SKM-1 (cell line): Measurements from ENCODE around the gene TLE6.
"Not testable (repeated sequence)": the region's sequence is repeated elsewhere in the genome, so short reads cannot be mapped to it uniquely, and the experiment has no call there.

Experiments
- DNase-seq: peaks from one replicate; lab custom pipeline; 2025; ENCODE audit not compliant: unreplicated experiment; lab: John Stamatoyannopoulos, UW

TLE6 gene

GRCh38 chr19:2977001-2977745 is at the start of gene TLE6:
TLE6 (plus strand) TSS chr19:2977564; CDS start chr19:2978234, 670 bp downstream.
- DNase-seq: peak; percentile 77

GRCh38 chr19:2933490-2933910 is 43.9 kb upstream of the TLE6 start:
- DNase-seq: no peak

DNA sequence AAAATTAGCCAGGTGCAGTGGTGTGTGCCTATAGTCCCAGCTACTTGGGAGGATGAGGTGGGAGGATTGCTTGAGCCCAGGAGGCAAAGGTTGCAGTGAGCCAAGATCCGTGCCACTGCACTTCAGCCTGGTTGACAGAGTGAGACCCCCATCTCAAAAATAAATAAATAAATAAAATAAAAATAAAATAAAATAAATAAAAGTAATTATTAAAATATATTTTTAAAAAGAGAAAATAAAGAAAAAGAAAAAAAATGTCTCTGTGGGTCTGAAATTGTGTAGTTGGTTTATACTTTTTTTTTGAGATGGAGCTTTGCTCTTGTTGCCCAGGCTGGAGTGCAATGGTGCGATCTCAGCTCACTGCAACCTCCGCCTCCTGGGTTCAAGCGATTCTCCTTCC is 41.5 kb upstream of the TLE6 start:
- not testable (repeated sequence) for DNase-seq

DNA sequence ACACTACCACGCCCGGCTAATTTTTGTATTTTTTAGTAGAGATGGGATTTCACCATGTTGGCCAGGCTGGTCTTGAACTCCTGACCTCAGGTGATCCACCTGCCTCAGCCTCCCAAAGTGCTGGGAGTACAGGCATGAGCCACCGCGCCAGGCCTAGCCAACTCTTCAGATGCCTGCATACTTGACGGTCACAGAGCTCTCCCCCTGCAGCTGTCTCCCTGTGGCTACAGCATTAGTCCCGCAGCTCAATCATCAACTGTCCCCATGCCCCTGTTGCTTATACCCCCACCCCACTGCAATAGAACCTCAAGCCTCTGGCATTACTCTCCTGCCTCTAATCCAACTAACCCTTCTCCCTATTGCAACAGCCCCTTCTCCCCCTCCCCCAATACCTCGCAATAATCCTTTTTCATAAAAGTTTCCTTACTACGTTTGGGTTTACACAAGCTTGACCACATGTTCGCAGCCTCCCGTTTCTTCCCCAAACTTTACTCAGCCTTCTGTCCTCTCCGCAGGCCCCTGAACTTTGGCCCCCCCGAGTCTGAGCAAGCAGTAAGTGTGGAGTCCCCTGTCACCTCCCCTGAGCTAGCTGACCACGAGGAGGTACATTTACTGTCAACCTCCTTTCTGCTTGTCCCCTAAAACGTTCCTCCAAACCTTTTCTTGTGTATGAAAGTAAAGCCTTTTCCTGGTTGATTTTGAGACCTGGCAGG is 34.3 kb upstream of the TLE6 start:
- DNase-seq: no peak

GRCh38 chr19:2944403-2944774 is 33.0 kb upstream of the TLE6 start:
- no peak for DNase-seq

DNA sequence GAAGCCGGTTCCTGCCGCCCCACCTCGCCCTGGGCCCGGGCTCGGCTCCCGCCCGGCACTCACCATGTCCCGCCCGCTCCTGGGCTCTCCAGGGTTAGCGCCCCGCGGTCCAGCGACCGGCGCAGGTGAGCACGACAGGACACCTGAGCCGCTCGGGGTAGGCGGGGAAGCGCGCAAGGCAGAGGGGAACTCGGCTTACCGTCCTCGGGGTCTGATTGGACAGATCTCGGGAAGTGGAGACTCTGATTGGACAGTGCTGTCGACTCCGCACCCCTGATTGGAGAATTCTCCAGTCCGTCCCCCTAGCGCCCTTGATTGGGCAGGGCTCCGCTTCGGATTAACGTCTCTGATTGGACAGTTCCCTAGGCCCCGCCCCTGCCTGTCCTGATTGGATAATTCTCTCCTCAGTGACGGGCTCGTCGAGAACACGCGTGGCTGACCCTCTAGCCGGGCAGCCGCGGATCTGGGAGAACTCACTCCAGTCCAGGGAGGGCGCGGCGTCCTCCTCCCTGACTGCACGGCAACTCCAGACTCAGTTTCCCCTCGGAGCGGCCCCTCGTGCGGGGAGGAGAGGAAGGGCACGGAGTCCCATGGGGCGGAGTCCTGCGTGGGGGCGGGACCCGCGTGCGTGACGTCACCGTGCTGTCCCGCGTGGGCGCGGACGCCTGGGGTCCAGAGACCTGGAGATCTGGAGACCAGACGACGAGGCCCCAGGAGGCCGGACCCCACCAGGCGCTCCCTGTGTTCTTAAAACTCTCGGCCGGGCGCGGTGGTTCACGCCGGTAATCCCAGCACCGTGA is 32.4 kb upstream of the TLE6 start, which contains the start of gene ZNF77:
Gene ZNF77 (minus strand): TSS at position 197 of the 800 bp plus-strand sequence. CDS start 131 bp downstream, at position 66.
- peak; percentile 97 for DNase-seq

GRCh38 chr19:2945575-2946184 is 31.7 kb upstream of the TLE6 start:
- DNase-seq: no peak

DNA sequence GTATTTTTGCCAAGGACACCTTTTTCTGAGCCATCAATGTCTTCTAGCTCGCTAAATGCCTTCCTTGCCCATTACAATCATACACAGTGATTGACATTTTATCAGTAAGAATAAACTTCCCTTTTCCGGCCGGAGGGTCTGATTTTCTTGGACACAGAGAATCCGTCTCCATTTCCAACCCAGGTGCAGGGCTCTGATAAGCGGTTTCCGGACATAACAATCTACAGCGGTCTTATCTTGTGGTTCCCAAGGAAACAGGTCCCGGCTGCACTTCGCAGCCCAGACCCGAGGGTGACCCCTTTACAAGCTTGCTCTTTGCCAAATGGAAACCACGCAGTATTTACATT is 27.5 kb upstream of the TLE6 start:
- no peak for DNase-seq

GRCh38 chr19:2950286-2951124 is 26.9 kb upstream of the TLE6 start:
- peak; percentile 95 for DNase-seq

GRCh38 chr19:2952953-2953481 is 24.3 kb upstream of the TLE6 start:
- no peak for DNase-seq

DNA sequence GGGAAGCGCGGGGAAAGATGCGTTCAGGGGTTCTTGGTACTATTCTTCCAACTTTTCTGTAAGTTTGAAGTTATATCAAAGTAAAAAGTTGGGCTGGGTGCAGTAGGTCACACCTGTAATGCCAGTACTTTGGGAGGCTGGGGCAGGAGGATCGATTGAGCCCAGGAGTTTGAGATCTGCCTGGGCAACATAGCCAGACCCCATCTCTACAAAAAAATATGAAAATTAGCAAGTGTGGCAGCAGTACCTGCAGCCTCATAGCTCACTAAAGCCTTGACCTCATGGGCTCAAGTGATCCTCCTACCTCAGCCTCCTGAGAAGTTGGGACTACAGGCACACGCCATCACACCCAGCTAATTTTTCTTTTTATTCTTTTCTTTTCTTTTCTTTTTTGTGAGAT is 20.2 kb upstream of the TLE6 start:
- DNase-seq: no peak

- no peak for DNase-seq
Measured at GRCh38 chr19:2960120-2960519, 17.2 kb upstream of the TLE6 start.

- peak; percentile 27 for DNase-seq
Measured at GRCh38 chr19:2962018-2962670, 15.2 kb upstream of the TLE6 start.

DNA sequence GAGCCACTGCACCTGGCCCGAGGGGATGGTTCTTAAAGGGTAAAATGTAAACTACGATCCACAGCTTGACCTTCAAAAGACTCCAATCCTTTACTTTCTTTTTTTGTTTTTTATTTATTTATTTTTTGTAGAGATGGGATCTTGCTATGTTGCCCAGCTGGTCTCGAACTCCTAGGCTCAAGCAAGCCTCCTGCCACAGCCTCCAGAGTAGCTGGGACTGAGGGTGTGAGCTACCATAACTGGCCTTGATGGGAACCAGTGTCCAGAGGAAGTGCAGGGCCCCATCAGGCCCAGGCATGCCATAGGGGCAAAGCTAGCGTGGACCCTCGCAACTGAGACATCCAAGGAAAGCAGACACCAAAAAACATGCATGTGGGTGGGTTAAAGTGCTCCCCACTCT is 14.2 kb upstream of the TLE6 start:
- DNase-seq: no peak

GRCh38 chr19:2963631-2964030 is 13.7 kb upstream of the TLE6 start:
- DNase-seq: not testable (repeated sequence)

DNA sequence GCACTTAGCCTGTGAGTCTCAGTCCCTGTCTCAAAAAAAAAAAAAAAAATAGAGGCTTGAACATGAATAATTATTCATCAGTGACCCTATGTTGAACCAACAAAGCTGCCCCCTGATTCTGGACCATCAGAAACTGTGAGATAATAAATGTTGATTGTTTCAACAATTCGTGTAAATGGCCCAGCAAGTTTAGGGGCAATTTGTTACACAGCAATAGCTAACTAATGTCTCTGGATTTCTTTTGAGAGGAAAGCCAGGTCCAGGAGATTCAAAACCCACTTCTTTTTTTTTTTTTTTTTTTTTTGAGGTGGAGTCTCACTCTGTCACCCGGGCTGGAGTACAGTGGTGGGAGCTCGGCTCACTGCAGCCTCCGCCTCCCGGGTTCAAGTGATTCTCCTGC is 12.5 kb upstream of the TLE6 start:
- DNase-seq: no peak

DNA sequence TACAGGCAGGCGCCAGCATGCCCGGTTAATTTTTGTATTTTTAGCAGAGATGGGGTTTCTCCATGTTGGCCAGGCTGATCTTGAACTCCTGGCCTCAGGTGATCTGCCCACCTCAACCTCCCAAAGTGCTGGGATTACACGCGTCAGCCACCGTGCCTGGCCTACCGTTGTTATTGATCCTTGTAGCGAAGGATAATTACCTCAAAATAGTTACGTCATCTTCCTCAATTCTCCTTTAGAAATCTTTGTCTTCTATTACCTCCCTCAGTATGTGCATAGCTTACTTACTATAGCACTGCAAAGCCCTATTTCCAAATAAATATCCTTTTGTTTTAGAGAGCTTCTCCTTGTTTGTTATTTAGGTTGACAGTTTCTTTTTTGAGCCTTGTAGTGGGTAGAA is 9.4 kb upstream of the TLE6 start:
- DNase-seq: no peak

GRCh38 chr19:2969104-2969504 is 8.3 kb upstream of the TLE6 start:
- no peak for DNase-seq

DNA sequence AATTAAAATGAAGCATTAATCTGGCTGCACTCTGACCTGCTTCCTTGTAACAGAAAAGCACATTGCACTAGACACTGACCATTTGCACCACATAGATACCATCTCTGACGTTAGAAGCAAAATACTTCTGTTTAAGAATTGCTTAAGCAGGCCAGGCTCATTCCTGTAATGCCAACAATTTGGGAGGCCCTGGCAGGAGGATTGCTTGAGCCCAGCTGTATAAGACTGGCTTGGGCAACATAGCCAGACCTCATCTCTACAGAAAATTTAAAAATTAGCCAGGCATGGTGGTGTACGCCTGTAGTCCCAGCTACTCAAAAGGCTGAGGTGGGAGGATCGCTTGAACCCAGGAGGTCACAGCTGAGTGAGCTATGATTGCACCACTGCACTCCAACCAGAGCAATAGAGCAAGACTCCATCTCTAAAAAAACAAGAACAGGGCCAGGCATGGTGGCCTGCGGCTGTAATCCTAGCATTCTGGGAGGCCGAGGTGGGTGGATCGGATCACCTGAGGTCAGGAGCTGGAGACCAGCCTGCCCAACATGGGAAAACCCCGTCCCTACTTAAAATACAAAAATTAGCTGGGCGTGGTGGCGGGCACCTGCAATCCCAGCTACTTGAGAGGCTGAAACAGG is 7.0 kb upstream of the TLE6 start:
- DNase-seq: no peak
